Measurements from ENCODE around the gene NEK7. TPM values are rescaled to one million over a fixed set of nuclear protein-coding genes. Genes with fewer than 3 reads are reported as not detected.

NEK7 gene
- total RNA-seq, 4 donors from 2014 or later: 50.4 to 71.6 (median 57.3) TPM

DNA sequence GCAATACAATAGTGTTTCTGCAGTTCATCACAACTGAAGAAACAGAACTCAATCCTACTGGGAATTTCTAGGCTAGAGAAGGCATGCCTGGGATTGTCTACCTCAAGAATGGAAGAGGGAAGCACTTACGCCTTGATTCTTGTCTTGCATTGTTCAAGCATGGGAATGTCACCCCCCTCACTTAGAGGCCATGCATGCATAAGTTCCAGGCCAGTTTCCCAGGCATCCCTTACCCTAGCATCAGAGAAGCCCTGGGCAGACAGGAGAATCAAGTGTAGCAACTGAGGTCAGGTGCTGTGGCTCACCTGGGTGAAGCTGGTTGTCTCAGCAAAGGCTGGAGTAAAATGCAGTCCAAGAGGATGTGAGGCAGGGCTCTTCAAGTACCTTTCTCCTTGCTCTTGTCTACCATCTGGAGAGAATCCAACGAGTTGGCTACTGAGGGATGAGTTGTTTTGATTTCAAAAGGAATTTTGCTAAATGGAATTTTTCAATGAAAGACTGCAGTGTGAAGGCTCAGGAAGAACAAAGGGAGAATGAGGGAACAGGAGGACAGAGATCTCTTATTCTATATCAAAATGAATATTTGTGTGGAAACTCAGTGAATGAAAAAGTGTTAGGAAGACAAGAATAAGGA lies 174.3 kb downstream of the NEK7 start:
- no peak overlapping the region for H3K4me3 ChIP-seq (ENCODE audit: low read depth, poor library complexity, severe bottlenecking)
- intact Hi-C loops (cut with DNase I; ENCODE audit: low total_unique reads): no loop called here
- TF ChIP-seq, protein P1, sequence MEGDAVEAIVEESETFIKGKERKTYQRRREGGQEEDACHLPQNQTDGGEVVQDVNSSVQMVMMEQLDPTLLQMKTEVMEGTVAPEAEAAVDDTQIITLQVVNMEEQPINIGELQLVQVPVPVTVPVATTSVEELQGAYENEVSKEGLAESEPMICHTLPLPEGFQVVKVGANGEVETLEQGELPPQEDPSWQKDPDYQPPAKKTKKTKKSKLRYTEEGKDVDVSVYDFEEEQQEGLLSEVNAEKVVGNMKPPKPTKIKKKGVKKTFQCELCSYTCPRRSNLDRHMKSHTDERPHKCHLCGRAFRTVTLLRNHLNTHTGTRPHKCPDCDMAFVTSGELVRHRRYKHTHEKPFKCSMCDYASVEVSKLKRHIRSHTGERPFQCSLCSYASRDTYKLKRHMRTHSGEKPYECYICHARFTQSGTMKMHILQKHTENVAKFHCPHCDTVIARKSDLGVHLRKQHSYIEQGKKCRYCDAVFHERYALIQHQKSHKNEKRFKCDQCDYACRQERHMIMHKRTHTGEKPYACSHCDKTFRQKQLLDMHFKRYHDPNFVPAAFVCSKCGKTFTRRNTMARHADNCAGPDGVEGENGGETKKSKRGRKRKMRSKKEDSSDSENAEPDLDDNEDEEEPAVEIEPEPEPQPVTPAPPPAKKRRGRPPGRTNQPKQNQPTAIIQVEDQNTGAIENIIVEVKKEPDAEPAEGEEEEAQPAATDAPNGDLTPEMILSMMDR (IDR thresholded peaks at IDR 0.05): no peak
- TF ChIP-seq POLR2A (IDR thresholded peaks at IDR 0.05): no peak
- peak in 1 of 2 donors; percentile 48 for DNase-seq (ENCODE audit: low spot score in 2 of 2)
- WGBS, 2 donors: 61 to 66% methylated on average over 2 of the region's 2 CpGs

GRCh38 chr1:198333744-198334143 lies 176.9 kb downstream of the NEK7 start:
- no peak overlapping the region for H3K4me3 ChIP-seq (ENCODE audit: low read depth, poor library complexity, severe bottlenecking)
- intact Hi-C loops (cut with DNase I; ENCODE audit: low total_unique reads): no loop called here
- no peak for TF ChIP-seq POLR2A (IDR thresholded peaks at IDR 0.05)
- TF ChIP-seq, protein P1 (IDR thresholded peaks at IDR 0.05): no peak
- DNase-seq (ENCODE audit: low spot score in 2 of 2): no peak
- WGBS, 2 donors: 47 to 65% methylated on average over 1 of the region's 1 CpG

DNA sequence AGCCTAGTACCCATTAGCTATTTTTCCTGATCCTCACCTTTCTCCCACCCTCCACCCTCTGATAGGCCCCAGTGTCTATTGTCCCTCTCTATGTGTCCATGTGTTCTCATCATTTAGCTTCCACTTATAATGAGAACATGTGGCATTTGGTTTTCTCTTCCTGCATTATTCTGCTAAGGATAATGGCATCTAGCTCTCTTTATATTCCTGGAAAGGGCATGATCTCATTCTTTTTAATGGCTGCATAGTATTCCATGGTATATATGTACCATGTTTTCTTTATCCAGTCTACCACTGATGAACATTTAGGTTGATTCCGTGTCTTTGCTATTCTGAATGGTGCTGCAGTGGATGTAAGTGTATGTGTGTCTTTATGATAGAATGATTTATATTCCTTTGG lies 178.9 kb downstream of the NEK7 start:
- intact Hi-C loops (cut with DNase I; ENCODE audit: low total_unique reads): no loop called here
- no peak for DNase-seq (ENCODE audit: low spot score in 2 of 2)
- TF ChIP-seq, protein P1 (IDR thresholded peaks at IDR 0.05): no peak
- no peak for TF ChIP-seq POLR2A (IDR thresholded peaks at IDR 0.05)
- H3K4me3 ChIP-seq (ENCODE audit: low read depth, poor library complexity, severe bottlenecking): no peak overlapping the region
- WGBS, 2 donors: 86 to 97% methylated on average over 1 of the region's 1 CpG

GRCh38 chr1:198337886-198338285 lies 181.1 kb downstream of the NEK7 start:
- no peak for DNase-seq (ENCODE audit: low spot score in 2 of 2)
- TF ChIP-seq, protein P1 (IDR thresholded peaks at IDR 0.05): no peak
- no peak for TF ChIP-seq POLR2A (IDR thresholded peaks at IDR 0.05)
- H3K4me3 ChIP-seq (ENCODE audit: low read depth, poor library complexity, severe bottlenecking): no peak overlapping the region
- intact Hi-C loops (cut with DNase I; ENCODE audit: low total_unique reads): no loop called here

- H3K4me3 ChIP-seq (ENCODE audit: low read depth, poor library complexity, severe bottlenecking): no peak overlapping the region
- WGBS, 2 donors: 92 to 100% methylated on average over 1 of the region's 1 CpG
- intact Hi-C loops (cut with DNase I; ENCODE audit: low total_unique reads): no loop called here
- TF ChIP-seq, protein P1 (IDR thresholded peaks at IDR 0.05): no peak
- TF ChIP-seq POLR2A (IDR thresholded peaks at IDR 0.05): no peak
- no peak for DNase-seq (ENCODE audit: low spot score in 2 of 2)
Observed at GRCh38 chr1:198340139-198340538, 183.3 kb downstream of the NEK7 start.

- intact Hi-C loops (cut with DNase I; ENCODE audit: low total_unique reads): no loop called here
- no peak overlapping the region for H3K4me3 ChIP-seq (ENCODE audit: low read depth, poor library complexity, severe bottlenecking)
- 72 to 79% methylated on average over 3 of the region's 3 CpGs for WGBS, 2 donors
- DNase-seq (ENCODE audit: low spot score in 2 of 2): no peak
- TF ChIP-seq POLR2A (IDR thresholded peaks at IDR 0.05): no peak
- TF ChIP-seq, protein P1 (IDR thresholded peaks at IDR 0.05): no peak
Observed at GRCh38 chr1:198346178-198346577, 189.4 kb downstream of the NEK7 start.

All from lower leg skin (tissue), 4 donors.